SK-N-SH treated with all-trans-retinoic acid at 6 μM for 48 hours (cell line): Measurements from ENCODE around the gene OIT3.

Source experiments
- ATAC-seq: fragments of 200-7000 bp; cut with Tn5 transposase; 3 replicates; pipeline ENCODE4 v1.9.1; 2020; ENCODE audit warnings: mild to moderate bottlenecking, moderate library complexity
- ARNTL ChIP-seq: fragments of 450-650 bp; formaldehyde crosslinking; IDR thresholded peaks from 2 replicates; pipeline ENCODE4 v1.5.0; 2020; ENCODE audit warnings: low read depth, mild to moderate bottlenecking, moderate library complexity, borderline replicate concordance
- CREB5 ChIP-seq: fragments of 250-450 bp; sonication (Bioruptor Pico); IDR thresholded peaks from 2 replicates; pipeline ENCODE4 v1.5.1; 2020; ENCODE audit warnings: low read depth, mild to moderate bottlenecking, moderate library complexity
- CSDC2 ChIP-seq: fragments of 250-450 bp; sonication (Bioruptor Pico); IDR thresholded peaks from 2 replicates; pipeline ENCODE4 v1.5.0; 2020; ENCODE audit warnings: mild to moderate bottlenecking, moderate library complexity
- CSRNP3 ChIP-seq: fragments of 250-450 bp; sonication (Bioruptor Pico); IDR thresholded peaks from 2 replicates; pipeline ENCODE4 v1.5.1; 2021; ENCODE audit warnings: mild to moderate bottlenecking, moderate library complexity
- ESRRG ChIP-seq: fragments of 250-450 bp; sonication (Bioruptor Pico); IDR thresholded peaks from 2 replicates; pipeline ENCODE4 v1.6.1; 2021; ENCODE audit warnings: mild to moderate bottlenecking
- GLIS3 ChIP-seq: fragments of 250-450 bp; sonication (Bioruptor Pico); IDR thresholded peaks from 2 replicates; pipeline ENCODE4 v1.5.0; 2020; ENCODE audit warnings: mild to moderate bottlenecking, moderate library complexity
- ISL1 ChIP-seq: fragments of 250-450 bp; sonication (Bioruptor Pico); IDR thresholded peaks from 2 replicates; pipeline ENCODE4 v2.1.2; 2022; ENCODE audit warnings: mild to moderate bottlenecking, moderate library complexity
- PATZ1 ChIP-seq: fragments of 250-450 bp; sonication (Bioruptor Pico); IDR thresholded peaks from 2 replicates; pipeline ENCODE4 v1.8.0; 2020; ENCODE audit warnings: mild to moderate bottlenecking, moderate library complexity, borderline replicate concordance
- POU6F1 ChIP-seq: fragments of 250-450 bp; sonication (Bioruptor Pico); IDR thresholded peaks from 2 replicates; pipeline ENCODE4 v1.8.0; 2021; ENCODE audit warnings: low read depth, mild to moderate bottlenecking, moderate library complexity, borderline replicate concordance
- PPARA ChIP-seq: fragments of 250-450 bp; sonication (Bioruptor Pico); IDR thresholded peaks from 2 replicates; pipeline ENCODE4 v1.5.0; 2020; ENCODE audit warnings: mild to moderate bottlenecking, borderline replicate concordance
- SNAI2 ChIP-seq: fragments of 250-450 bp; sonication (Bioruptor Pico); IDR thresholded peaks from 2 replicates; pipeline ENCODE4 v1.5.0; 2020; ENCODE audit warnings: mild to moderate bottlenecking, moderate library complexity
- TCF4 ChIP-seq: fragments of 250-450 bp; sonication (Bioruptor Pico); IDR thresholded peaks from 2 replicates; pipeline ENCODE4 v1.8.0; 2021; ENCODE audit warnings: mild to moderate bottlenecking, moderate library complexity, borderline replicate concordance
- TOX ChIP-seq: fragments of 250-450 bp; sonication (Bioruptor Pico); IDR thresholded peaks from 2 replicates; pipeline ENCODE4 v1.8.0; 2021; ENCODE audit warnings: mild to moderate bottlenecking, moderate library complexity, borderline replicate concordance
- ZC3H10 ChIP-seq: fragments of 250-450 bp; sonication (Bioruptor Pico); IDR thresholded peaks from 2 replicates; pipeline ENCODE4 v1.5.1; 2021; ENCODE audit warnings: mild to moderate bottlenecking, moderate library complexity
- ZNF565 ChIP-seq: fragments of 450-650 bp; formaldehyde crosslinking; conservative IDR thresholded peaks from 2 replicates; pipeline ENCODE4 v1.5.0; 2020; ENCODE audit warnings: low read depth, mild to moderate bottlenecking, moderate library complexity
- ZNF8 ChIP-seq: fragments of 450-650 bp; formaldehyde crosslinking; IDR thresholded peaks from 2 replicates; pipeline ENCODE4 v1.5.0; 2020; ENCODE audit warnings: mild to moderate bottlenecking, moderate library complexity

Gene OIT3

GRCh38 chr10:72932259-72933015 lies 38.9 kb downstream of the OIT3 start:
- TF ChIP-seq TOX (no peak), ZC3H10 (CRISPR knock-in tag) (no peak), PATZ1 (CRISPR knock-in tag) (no peak), CSRNP3 (CRISPR knock-in tag) (no peak), TCF4 (CRISPR knock-in tag) (no peak), POU6F1 (no peak), CREB5 (CRISPR knock-in tag) (no peak), ISL1 (no peak), CSDC2 (CRISPR knock-in tag) (no peak)
- ATAC-seq, result no peak

GRCh38 chr10:72935361-72935760 lies 41.8 kb downstream of the OIT3 start:
- no peak for TF ChIP-seq CSRNP3 (CRISPR knock-in tag)
- no peak for TF ChIP-seq ZNF8
- no peak for TF ChIP-seq ARNTL (CRISPR knock-in tag)
- TF ChIP-seq PATZ1 (CRISPR knock-in tag), result no peak
- no peak for TF ChIP-seq ISL1
- no peak for TF ChIP-seq SNAI2 (CRISPR knock-in tag)
- no peak for ATAC-seq

- TF ChIP-seq ZNF565 (CRISPR knock-in tag), result no peak
- no peak for TF ChIP-seq PPARA (CRISPR knock-in tag)
- no peak for TF ChIP-seq ZC3H10 (CRISPR knock-in tag)
- no peak for TF ChIP-seq PATZ1 (CRISPR knock-in tag)
- no peak for TF ChIP-seq ESRRG
- TF ChIP-seq GLIS3 (CRISPR knock-in tag), result no peak
- TF ChIP-seq, all 23 proteins: peak for 0
These were observed 50.1 kb downstream of the OIT3 start for GRCh38 chr10:72943498-72944234.

More at GRCh38 chr10:72943498-72944234, 50.1 kb downstream of the OIT3 start:
- no peak for ATAC-seq
